ENCODE measurements around the gene CACNA2D2. TPM values are rescaled to one million over a fixed set of nuclear protein-coding genes. Genes with fewer than 3 reads are reported as not detected.
A peak's percentile ranks its signal among the peaks of the same experiment; 100 is the strongest.

CACNA2D2 gene
- total and polyA plus RNA-seq, 2 of the 13 experiments (the other 11 are each of a cell fraction or from before 2014, with no cell fraction given), result not detected

DNA sequence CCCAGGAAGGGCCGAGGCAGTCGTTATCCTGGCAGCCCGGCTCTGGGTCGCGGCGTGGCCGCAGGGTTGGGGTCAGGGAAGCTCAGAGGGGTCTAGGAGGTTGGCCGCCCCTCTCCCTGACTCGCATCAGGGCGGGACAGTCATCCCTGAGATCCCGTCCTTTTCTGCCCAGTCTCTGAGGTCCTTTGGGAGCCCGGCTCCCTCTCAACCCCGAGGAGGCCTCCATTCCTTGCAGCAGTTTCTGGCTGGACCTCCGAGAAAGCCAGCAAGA lies 181.4 kb downstream of the CACNA2D2 start (continued):
- no peak; the same call in 1 of the 2 replicates for TF ChIP-seq NFE2L1 (CRISPR knock-in tag; IDR thresholded peaks at IDR 0.05; ENCODE audit: borderline replicate concordance)
- no peak for TF ChIP-seq RFXANK (CRISPR knock-in tag; IDR thresholded peaks at IDR 0.05)
- TF ChIP-seq ZNF552 (CRISPR knock-in tag; IDR thresholded peaks at IDR 0.05; ENCODE audit: borderline replicate concordance), result no peak
- no peak for TF ChIP-seq GLI4 (CRISPR knock-in tag; IDR thresholded peaks at IDR 0.05; ENCODE audit: borderline replicate concordance)
- no peak for TF ChIP-seq ZNF121 (CRISPR knock-in tag; IDR thresholded peaks at IDR 0.05)
- no peak for TF ChIP-seq SNAI1 (CRISPR knock-in tag; IDR thresholded peaks at IDR 0.05; ENCODE audit: borderline replicate concordance)
- no peak for TF ChIP-seq ZNF256 (CRISPR knock-in tag; conservative IDR thresholded peaks at IDR 0.05)
- TF ChIP-seq SP2 (CRISPR knock-in tag; IDR thresholded peaks at IDR 0.05), result no peak
- TF ChIP-seq, protein P1, sequence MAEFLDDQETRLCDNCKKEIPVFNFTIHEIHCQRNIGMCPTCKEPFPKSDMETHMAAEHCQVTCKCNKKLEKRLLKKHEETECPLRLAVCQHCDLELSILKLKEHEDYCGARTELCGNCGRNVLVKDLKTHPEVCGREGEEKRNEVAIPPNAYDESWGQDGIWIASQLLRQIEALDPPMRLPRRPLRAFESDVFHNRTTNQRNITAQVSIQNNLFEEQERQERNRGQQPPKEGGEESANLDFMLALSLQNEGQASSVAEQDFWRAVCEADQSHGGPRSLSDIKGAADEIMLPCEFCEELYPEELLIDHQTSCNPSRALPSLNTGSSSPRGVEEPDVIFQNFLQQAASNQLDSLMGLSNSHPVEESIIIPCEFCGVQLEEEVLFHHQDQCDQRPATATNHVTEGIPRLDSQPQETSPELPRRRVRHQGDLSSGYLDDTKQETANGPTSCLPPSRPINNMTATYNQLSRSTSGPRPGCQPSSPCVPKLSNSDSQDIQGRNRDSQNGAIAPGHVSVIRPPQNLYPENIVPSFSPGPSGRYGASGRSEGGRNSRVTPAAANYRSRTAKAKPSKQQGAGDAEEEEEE (CRISPR knock-in tag; IDR thresholded peaks at IDR 0.05; ENCODE audit: borderline replicate concordance), result 0 out of 2 replicates have a peak, but pooled peaks have one; percentile 15
- no peak for TF ChIP-seq HOXA9 (CRISPR knock-in tag; IDR thresholded peaks at IDR 0.05; ENCODE audit: borderline replicate concordance)
- 0 out of 2 replicates have a peak, but pooled peaks have one; percentile 3 for TF ChIP-seq NFKB2 (CRISPR knock-in tag; IDR thresholded peaks at IDR 0.05; ENCODE audit: borderline replicate concordance)
- no peak for TF ChIP-seq RXRA (CRISPR knock-in tag; IDR thresholded peaks at IDR 0.05)
- TF ChIP-seq, protein P2, sequence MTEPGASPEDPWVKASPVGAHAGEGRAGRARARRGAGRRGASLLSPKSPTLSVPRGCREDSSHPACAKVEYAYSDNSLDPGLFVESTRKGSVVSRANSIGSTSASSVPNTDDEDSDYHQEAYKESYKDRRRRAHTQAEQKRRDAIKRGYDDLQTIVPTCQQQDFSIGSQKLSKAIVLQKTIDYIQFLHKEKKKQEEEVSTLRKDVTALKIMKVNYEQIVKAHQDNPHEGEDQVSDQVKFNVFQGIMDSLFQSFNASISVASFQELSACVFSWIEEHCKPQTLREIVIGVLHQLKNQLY (CRISPR knock-in tag; IDR thresholded peaks at IDR 0.05), result no peak
- TF ChIP-seq, protein P3, sequence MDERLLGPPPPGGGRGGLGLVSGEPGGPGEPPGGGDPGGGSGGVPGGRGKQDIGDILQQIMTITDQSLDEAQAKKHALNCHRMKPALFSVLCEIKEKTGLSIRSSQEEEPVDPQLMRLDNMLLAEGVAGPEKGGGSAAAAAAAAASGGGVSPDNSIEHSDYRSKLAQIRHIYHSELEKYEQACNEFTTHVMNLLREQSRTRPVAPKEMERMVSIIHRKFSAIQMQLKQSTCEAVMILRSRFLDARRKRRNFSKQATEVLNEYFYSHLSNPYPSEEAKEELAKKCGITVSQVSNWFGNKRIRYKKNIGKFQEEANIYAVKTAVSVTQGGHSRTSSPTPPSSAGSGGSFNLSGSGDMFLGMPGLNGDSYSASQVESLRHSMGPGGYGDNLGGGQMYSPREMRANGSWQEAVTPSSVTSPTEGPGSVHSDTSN (CRISPR knock-in tag; IDR thresholded peaks at IDR 0.05), result no peak
- no peak for TF ChIP-seq ZNF773 (CRISPR knock-in tag; IDR thresholded peaks at IDR 0.05; ENCODE audit: borderline replicate concordance)
- TF ChIP-seq, protein P4, sequence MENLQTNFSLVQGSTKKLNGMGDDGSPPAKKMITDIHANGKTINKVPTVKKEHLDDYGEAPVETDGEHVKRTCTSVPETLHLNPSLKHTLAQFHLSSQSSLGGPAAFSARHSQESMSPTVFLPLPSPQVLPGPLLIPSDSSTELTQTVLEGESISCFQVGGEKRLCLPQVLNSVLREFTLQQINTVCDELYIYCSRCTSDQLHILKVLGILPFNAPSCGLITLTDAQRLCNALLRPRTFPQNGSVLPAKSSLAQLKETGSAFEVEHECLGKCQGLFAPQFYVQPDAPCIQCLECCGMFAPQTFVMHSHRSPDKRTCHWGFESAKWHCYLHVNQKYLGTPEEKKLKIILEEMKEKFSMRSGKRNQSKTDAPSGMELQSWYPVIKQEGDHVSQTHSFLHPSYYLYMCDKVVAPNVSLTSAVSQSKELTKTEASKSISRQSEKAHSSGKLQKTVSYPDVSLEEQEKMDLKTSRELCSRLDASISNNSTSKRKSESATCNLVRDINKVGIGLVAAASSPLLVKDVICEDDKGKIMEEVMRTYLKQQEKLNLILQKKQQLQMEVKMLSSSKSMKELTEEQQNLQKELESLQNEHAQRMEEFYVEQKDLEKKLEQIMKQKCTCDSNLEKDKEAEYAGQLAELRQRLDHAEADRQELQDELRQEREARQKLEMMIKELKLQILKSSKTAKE (CRISPR knock-in tag; IDR thresholded peaks at IDR 0.05; ENCODE audit: borderline replicate concordance), result no peak
- peak; percentile 44; the same call in 1 of the 2 replicates for TF ChIP-seq ZKSCAN8 (CRISPR knock-in tag; IDR thresholded peaks at IDR 0.05; ENCODE audit: borderline replicate concordance)
- TF ChIP-seq, protein P5, sequence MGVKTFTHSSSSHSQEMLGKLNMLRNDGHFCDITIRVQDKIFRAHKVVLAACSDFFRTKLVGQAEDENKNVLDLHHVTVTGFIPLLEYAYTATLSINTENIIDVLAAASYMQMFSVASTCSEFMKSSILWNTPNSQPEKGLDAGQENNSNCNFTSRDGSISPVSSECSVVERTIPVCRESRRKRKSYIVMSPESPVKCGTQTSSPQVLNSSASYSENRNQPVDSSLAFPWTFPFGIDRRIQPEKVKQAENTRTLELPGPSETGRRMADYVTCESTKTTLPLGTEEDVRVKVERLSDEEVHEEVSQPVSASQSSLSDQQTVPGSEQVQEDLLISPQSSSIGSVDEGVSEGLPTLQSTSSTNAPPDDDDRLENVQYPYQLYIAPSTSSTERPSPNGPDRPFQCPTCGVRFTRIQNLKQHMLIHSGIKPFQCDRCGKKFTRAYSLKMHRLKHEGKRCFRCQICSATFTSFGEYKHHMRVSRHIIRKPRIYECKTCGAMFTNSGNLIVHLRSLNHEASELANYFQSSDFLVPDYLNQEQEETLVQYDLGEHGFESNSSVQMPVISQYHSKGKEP (CRISPR knock-in tag; IDR thresholded peaks at IDR 0.05), result no peak
- no peak for TF ChIP-seq DR1 (CRISPR knock-in tag; IDR thresholded peaks at IDR 0.05)
- no peak for TF ChIP-seq ZNF441 (CRISPR knock-in tag; IDR thresholded peaks at IDR 0.05; ENCODE audit: borderline replicate concordance)
- TF ChIP-seq MLLT10 (CRISPR knock-in tag; IDR thresholded peaks at IDR 0.05), result no peak
- TF ChIP-seq KDM5B (CRISPR knock-in tag; IDR thresholded peaks at IDR 0.05; ENCODE audit: borderline replicate concordance), result no peak
- TF ChIP-seq, protein P6, sequence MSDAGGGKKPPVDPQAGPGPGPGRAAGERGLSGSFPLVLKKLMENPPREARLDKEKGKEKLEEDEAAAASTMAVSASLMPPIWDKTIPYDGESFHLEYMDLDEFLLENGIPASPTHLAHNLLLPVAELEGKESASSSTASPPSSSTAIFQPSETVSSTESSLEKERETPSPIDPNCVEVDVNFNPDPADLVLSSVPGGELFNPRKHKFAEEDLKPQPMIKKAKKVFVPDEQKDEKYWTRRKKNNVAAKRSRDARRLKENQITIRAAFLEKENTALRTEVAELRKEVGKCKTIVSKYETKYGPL (CRISPR knock-in tag; IDR thresholded peaks at IDR 0.05), result no peak
- TF ChIP-seq, protein P7, sequence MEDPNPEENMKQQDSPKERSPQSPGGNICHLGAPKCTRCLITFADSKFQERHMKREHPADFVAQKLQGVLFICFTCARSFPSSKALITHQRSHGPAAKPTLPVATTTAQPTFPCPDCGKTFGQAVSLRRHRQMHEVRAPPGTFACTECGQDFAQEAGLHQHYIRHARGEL (CRISPR knock-in tag; IDR thresholded peaks at IDR 0.05), result no peak

Data from HepG2 (cell line).